HL-60 (cell line): ENCODE measurements around the gene FOS.

ENCODE experiments used
- GABPA ChIP-seq: IDR thresholded peaks from 2 replicates; pipeline ENCODE4 v1.6.1; 2012; ENCODE audit warnings: low read depth
- POLR2AphosphoS5 ChIP-seq: IDR thresholded peaks from 2 replicates; pipeline ENCODE4 v1.6.1; 2012; ENCODE audit warnings: low read depth
- SPI1 ChIP-seq: IDR thresholded peaks from 2 replicates; pipeline ENCODE4 v1.6.1; 2012; ENCODE audit warnings: low read depth, mild to moderate bottlenecking, borderline replicate concordance
- TF ChIP-seq, protein P1 (sequence below): IDR thresholded peaks from one replicate; pipeline ENCODE4 v1.5.1; 2011; ENCODE audit warnings: low read length, control low read depth, inconsistent platforms; ENCODE audit not compliant: insufficient read depth
- TF ChIP-seq, protein P2 (sequence below): IDR thresholded peaks from 2 replicates; pipeline ENCODE4 v1.6.1; 2012; ENCODE audit warnings: low read depth; ENCODE audit not compliant: insufficient replicate concordance

DNA sequence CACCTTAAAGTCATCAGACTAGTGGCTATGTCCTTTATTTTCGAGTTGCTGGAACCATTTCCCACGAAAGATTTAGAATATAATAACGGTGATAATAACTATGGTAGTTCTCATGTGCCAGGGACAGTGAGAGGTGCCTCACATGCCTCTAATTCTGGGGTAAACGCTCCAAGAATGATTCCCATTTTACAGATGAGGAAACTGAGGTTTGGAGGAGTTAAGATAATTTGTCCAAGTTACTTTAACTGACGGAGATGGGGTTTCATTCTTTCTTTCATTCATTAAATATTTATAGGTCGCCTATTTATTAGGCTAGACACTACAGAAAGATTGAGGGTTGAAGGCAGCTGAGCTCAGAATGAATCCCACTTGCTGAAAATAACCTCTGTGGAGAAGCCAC lies 30.7 kb upstream of the FOS start:
- TF ChIP-seq, protein P1, sequence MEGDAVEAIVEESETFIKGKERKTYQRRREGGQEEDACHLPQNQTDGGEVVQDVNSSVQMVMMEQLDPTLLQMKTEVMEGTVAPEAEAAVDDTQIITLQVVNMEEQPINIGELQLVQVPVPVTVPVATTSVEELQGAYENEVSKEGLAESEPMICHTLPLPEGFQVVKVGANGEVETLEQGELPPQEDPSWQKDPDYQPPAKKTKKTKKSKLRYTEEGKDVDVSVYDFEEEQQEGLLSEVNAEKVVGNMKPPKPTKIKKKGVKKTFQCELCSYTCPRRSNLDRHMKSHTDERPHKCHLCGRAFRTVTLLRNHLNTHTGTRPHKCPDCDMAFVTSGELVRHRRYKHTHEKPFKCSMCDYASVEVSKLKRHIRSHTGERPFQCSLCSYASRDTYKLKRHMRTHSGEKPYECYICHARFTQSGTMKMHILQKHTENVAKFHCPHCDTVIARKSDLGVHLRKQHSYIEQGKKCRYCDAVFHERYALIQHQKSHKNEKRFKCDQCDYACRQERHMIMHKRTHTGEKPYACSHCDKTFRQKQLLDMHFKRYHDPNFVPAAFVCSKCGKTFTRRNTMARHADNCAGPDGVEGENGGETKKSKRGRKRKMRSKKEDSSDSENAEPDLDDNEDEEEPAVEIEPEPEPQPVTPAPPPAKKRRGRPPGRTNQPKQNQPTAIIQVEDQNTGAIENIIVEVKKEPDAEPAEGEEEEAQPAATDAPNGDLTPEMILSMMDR, result no peak
- TF ChIP-seq POLR2AphosphoS5, result no peak
- no peak for TF ChIP-seq SPI1
- TF ChIP-seq, protein P2, sequence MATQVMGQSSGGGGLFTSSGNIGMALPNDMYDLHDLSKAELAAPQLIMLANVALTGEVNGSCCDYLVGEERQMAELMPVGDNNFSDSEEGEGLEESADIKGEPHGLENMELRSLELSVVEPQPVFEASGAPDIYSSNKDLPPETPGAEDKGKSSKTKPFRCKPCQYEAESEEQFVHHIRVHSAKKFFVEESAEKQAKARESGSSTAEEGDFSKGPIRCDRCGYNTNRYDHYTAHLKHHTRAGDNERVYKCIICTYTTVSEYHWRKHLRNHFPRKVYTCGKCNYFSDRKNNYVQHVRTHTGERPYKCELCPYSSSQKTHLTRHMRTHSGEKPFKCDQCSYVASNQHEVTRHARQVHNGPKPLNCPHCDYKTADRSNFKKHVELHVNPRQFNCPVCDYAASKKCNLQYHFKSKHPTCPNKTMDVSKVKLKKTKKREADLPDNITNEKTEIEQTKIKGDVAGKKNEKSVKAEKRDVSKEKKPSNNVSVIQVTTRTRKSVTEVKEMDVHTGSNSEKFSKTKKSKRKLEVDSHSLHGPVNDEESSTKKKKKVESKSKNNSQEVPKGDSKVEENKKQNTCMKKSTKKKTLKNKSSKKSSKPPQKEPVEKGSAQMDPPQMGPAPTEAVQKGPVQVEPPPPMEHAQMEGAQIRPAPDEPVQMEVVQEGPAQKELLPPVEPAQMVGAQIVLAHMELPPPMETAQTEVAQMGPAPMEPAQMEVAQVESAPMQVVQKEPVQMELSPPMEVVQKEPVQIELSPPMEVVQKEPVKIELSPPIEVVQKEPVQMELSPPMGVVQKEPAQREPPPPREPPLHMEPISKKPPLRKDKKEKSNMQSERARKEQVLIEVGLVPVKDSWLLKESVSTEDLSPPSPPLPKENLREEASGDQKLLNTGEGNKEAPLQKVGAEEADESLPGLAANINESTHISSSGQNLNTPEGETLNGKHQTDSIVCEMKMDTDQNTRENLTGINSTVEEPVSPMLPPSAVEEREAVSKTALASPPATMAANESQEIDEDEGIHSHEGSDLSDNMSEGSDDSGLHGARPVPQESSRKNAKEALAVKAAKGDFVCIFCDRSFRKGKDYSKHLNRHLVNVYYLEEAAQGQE, result no peak
- no peak for TF ChIP-seq GABPA
